GM23338 (cell line): Measurements from ENCODE around the gene ZNF549. TPM values are rescaled to one million over a fixed set of nuclear protein-coding genes. Genes with fewer than 3 reads are reported as not detected.
"Not testable (repeated sequence)": the region's sequence is repeated elsewhere in the genome, so short reads cannot be mapped to it uniquely, and the experiment has no call there.

Experiments used
- ATAC-seq: fragments of 200-7000 bp; cut with Tn5 transposase; 3 replicates; pipeline ENCODE4 v1.9.1; 2020
- DNase-seq: peaks from one replicate; pipeline ENCODE4 v3.0.0-alpha.2; 2015; ENCODE audit warnings: low spot score
- H2AFZ ChIP-seq: fragments of 200-600 bp; sonication (generic); 2 replicates; pipeline ENCODE4 v1.8.0; 2016; ENCODE audit warnings: antibody characterized with exemption, mild to moderate bottlenecking, moderate library complexity
- H3F3A ChIP-seq: fragments of 200-600 bp; sonication (generic); replicated peaks from 2 replicates; pipeline ENCODE4 v1.8.0; 2017; ENCODE audit warnings: antibody characterized with exemption, mixed run types, low read depth
- H3K27ac ChIP-seq: fragments of 200-600 bp; sonication (generic); 2 replicates; pipeline ENCODE4 v1.6.1; 2016; ENCODE audit warnings: low read depth
- H3K27me3 ChIP-seq: fragments of 200-600 bp; sonication (generic); 2 replicates; pipeline ENCODE4 v1.8.0; 2016; ENCODE audit warnings: mild to moderate bottlenecking, mixed run types, moderate library complexity; ENCODE audit not compliant: insufficient read depth
- H3K36me3 ChIP-seq: fragments of 200-600 bp; sonication (generic); 2 replicates; pipeline ENCODE4 v1.8.0; 2016; ENCODE audit warnings: mild to moderate bottlenecking; ENCODE audit not compliant: insufficient read depth
- H3K4me1 ChIP-seq: fragments of 200-600 bp; sonication (generic); 2 replicates; pipeline ENCODE4 v1.8.0; 2016; ENCODE audit warnings: mild to moderate bottlenecking, moderate library complexity; ENCODE audit not compliant: insufficient read depth
- H3K4me2 ChIP-seq: fragments of 200-600 bp; sonication (generic); 2 replicates; pipeline ENCODE4 v1.7.1; 2017; ENCODE audit warnings: mixed run types
- H3K4me3 ChIP-seq: fragments of 200-600 bp; sonication (generic); 2 replicates; pipeline ENCODE4 v1.6.1; 2016; ENCODE audit warnings: mixed run types
- H3K79me2 ChIP-seq: fragments of 200-600 bp; sonication (generic); replicated peaks from 2 replicates; pipeline ENCODE4 v1.8.0; 2017; ENCODE audit warnings: mild to moderate bottlenecking; ENCODE audit not compliant: insufficient read depth
- H3K9me2 ChIP-seq: fragments of 200-600 bp; sonication (generic); 2 replicates; pipeline ENCODE4 v1.8.0; 2017; ENCODE audit not compliant: insufficient read depth
- H4K20me1 ChIP-seq: fragments of 200-600 bp; sonication (generic); replicated peaks from 2 replicates; pipeline ENCODE4 v1.8.0; 2017; ENCODE audit warnings: mild to moderate bottlenecking; ENCODE audit not compliant: insufficient read depth
- H3K27ac Mint-ChIP-seq: 2 replicates; pipeline ENCODE4 v1.8.0; 2020; ENCODE audit warnings: inconsistent platforms, mild to moderate bottlenecking, moderate library complexity, mixed read lengths
- H3K27me3 Mint-ChIP-seq: 3 replicates; pipeline ENCODE4 v1.8.0; 2022; ENCODE audit warnings: low read depth, mild to moderate bottlenecking, moderate library complexity, mixed read lengths, inconsistent platforms; ENCODE audit not compliant: insufficient read depth, poor library complexity
- H3K36me3 Mint-ChIP-seq: 3 replicates; pipeline ENCODE4 v1.8.0; 2021; ENCODE audit warnings: low read depth, mild to moderate bottlenecking, inconsistent platforms, moderate library complexity, mixed read lengths
- H3K4me1 Mint-ChIP-seq: 3 replicates; pipeline ENCODE4 v1.8.0; 2020; ENCODE audit warnings: mild to moderate bottlenecking, inconsistent platforms, mixed read lengths
- H3K4me3 Mint-ChIP-seq: 3 replicates; pipeline ENCODE4 v1.8.0; 2021; ENCODE audit warnings: moderate library complexity, mild to moderate bottlenecking, inconsistent platforms, mixed read lengths
- H3K9me3 Mint-ChIP-seq: 3 replicates; pipeline ENCODE4 v1.8.0; 2020; ENCODE audit warnings: moderate library complexity, mild to moderate bottlenecking, inconsistent platforms, mixed read lengths
- CTCF ChIP-seq, 2 experiments: fragments of 200-600 bp in 1 of 2; sonication (generic) in 1 of 2; conservative IDR thresholded peaks; 2 replicates each; pipeline versions ENCODE4 v1.5.1 to v1.6.1; 2016 to 2017; ENCODE audit warnings: antibody characterized with exemption in 2 of 2, low read depth in 2 of 2, mild to moderate bottlenecking in 2 of 2, moderate library complexity in 1 of 2
- ETS1 ChIP-seq: IDR thresholded peaks from 2 replicates; pipeline ENCODE4 v1.6.1; 2016; ENCODE audit warnings: antibody characterized with exemption
- EZH2 ChIP-seq: fragments of 200-600 bp; sonication (generic); IDR thresholded peaks from one replicate; pipeline ENCODE4 v1.8.0; 2017; ENCODE audit warnings: antibody characterized with exemption, mild to moderate bottlenecking, low read depth; ENCODE audit not compliant: unreplicated experiment
- EZH2phosphoT487 ChIP-seq: fragments of 200-600 bp; sonication (generic); IDR thresholded peaks from one replicate; pipeline ENCODE4 v1.8.1; 2018; ENCODE audit warnings: antibody characterized with exemption; ENCODE audit not compliant: unreplicated experiment
- NANOG ChIP-seq: IDR thresholded peaks from 2 replicates; pipeline ENCODE4 v1.6.1; 2016; ENCODE audit warnings: antibody characterized with exemption, borderline replicate concordance
- POLR2AphosphoS5 ChIP-seq: IDR thresholded peaks from 2 replicates; pipeline ENCODE4 v1.6.1; 2016; ENCODE audit warnings: antibody characterized with exemption, low read depth
- REST ChIP-seq: IDR thresholded peaks from one replicate; pipeline ENCODE4 v1.6.1; 2018; ENCODE audit warnings: antibody characterized with exemption; ENCODE audit not compliant: unreplicated experiment
- STAT1 ChIP-seq: IDR thresholded peaks from one replicate; pipeline ENCODE4 v1.6.1; 2016; ENCODE audit warnings: antibody characterized with exemption; ENCODE audit not compliant: unreplicated experiment
- ZNF462 ChIP-seq: fragments of 250-450 bp; sonication (Bioruptor Pico); IDR thresholded peaks from 2 replicates; pipeline ENCODE4 v1.5.0; 2020; ENCODE audit warnings: mild to moderate bottlenecking, moderate library complexity
- polyA plus RNA-seq: library from polyadenylated mRNA; unstranded; fragments of >200 nt; fragmentation: Nextera tagmentation; extraction: Ambion mirVana; gene quantifications from 2 replicates; pipeline ENCODE4 v1.2.1, GENCODE V29; 2016
- total RNA-seq: library from RNA; depleted of rRNA; stranded (reverse); fragments of >200 nt; shearing (Covaris generic); gene quantifications from 2 replicates; pipeline ENCODE4 v1.2.3, GENCODE V29; 2014

The ZNF549 gene
- total and polyA plus RNA-seq, 2 experiments from 2014 or later = 4.3 to 11.6 TPM

- peaks cover 3% of the 10 kb centered on the region for H3K27me3 Mint-ChIP-seq
- TF ChIP-seq CTCF (conservative IDR thresholded peaks at IDR 0.05; ENCODE audit: low read depth in 2 of 2) (no peak), ETS1 (no peak), NANOG (no peak), EZH2 (no peak), STAT1 (no peak), EZH2phosphoT487 (no peak), POLR2AphosphoS5 (no peak), REST (no peak), ZNF462 (CRISPR knock-in tag) (no peak)
- DNase-seq = no peak
- no peak overlapping the region for H3K4me3 ChIP-seq
- H3K27ac ChIP-seq = no peak overlapping the region
- peaks cover 39% of the 10 kb centered on the region for H3K9me3 Mint-ChIP-seq
- no peaks in the 10 kb centered on the region for H3K27me3 ChIP-seq
- no peaks in the 10 kb centered on the region for H4K20me1 ChIP-seq
- no peaks in the 10 kb centered on the region for H3F3A ChIP-seq
- H3K27ac Mint-ChIP-seq = no peak overlapping the region
- H2AFZ ChIP-seq = no peak overlapping the region
- ATAC-seq = no peak
- H3K9me2 ChIP-seq = no peaks in the 10 kb centered on the region
- H3K4me1 Mint-ChIP-seq = no peaks in the 10 kb centered on the region
- no peak overlapping the region for H3K4me2 ChIP-seq
- H3K4me3 Mint-ChIP-seq = no peak overlapping the region
- no peaks in the 10 kb centered on the region for H3K36me3 ChIP-seq
- H3K79me2 ChIP-seq = no peaks in the 10 kb centered on the region
- H3K36me3 Mint-ChIP-seq = peaks cover 49% of the 10 kb centered on the region
- no peaks in the 10 kb centered on the region for H3K4me1 ChIP-seq
These were observed 11.9 kb upstream of the ZNF549 start for GRCh38 chr19:57515255-57515654.

- not testable (repeated sequence) for DNase-seq, H3K27ac ChIP-seq, H3K4me3 Mint-ChIP-seq, ATAC-seq, H3F3A ChIP-seq, H3K4me1 ChIP-seq, H4K20me1 ChIP-seq, H3K9me2 ChIP-seq, H2AFZ ChIP-seq, H3K4me1 Mint-ChIP-seq, H3K79me2 ChIP-seq, H3K36me3 ChIP-seq, H3K4me3 ChIP-seq, H3K4me2 ChIP-seq, H3K27me3 ChIP-seq, H3K27me3 Mint-ChIP-seq, H3K27ac Mint-ChIP-seq
- H3K9me3 Mint-ChIP-seq = peaks cover 21% of the 10 kb centered on the region
- H3K36me3 Mint-ChIP-seq = peaks cover 33% of the 10 kb centered on the region
These were observed 9.1 kb upstream of the ZNF549 start for GRCh38 chr19:57518021-57518420.
